Measurements from ENCODE around the gene CALHM3.

The CALHM3 gene

DNA sequence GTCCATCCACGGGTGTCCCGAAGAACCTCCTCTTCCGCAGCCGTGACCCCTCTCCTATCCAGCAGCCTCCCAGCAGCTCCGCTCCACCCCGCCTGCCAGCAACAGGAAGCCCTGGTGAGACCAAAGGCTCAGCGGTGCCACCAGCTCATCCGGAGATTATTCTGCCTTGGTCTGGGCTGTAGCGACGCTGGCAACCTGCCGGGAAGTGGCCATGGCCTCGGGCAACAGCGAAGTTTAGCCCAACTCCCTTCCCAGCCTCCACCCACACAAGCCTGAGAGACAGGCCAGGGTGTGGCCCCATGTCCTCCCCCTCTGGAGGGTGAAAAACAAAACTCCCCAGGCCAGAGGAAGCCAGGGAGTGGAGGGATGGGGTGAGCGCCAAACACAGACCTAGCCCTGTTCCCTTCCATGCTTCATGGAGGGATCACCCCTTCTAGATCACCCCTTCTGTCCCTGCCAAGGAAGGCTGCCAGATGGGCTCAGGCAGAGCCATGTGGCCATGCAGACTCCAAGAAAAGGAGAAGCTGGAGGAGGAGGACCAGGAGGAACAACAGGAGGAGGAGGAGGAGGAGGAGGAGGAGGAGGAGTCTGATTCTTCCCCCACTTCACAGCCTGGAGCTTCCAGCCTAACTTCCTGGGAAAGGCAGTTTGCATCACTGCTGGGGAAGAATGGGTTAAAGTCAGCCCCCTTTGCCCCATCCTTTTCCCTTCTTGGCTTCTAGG lies 27.8 kb downstream of the CALHM3 start:
- DNase-seq (ENCODE audit: low read depth, low spot score), result no peak

DNA sequence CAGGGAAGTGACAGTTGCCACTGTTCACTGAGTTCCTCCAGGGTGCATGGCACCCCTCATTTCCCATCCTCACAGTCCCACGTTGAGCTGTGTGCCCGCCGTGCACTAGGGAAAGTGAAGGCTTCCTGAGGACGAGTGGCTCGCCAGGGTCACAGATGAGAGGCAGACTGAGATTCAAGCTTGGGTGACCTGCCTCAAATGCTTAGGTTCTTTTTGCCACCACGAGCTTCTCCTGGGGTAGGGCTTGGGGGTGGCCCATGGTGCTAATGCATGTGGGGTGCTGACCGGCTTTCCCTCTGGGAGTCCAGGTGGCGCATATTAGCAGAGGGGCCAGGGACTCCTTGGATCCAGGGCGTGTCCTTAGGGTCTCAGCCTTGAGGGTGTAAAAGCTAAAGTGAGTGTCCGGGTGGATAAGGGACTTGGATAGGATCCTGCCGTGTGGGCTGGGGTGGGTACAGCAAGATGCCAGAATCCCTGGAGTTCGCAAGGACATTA lies 28.8 kb downstream of the CALHM3 start:
- DNase-seq (ENCODE audit: low read depth, low spot score), result no peak

DNA sequence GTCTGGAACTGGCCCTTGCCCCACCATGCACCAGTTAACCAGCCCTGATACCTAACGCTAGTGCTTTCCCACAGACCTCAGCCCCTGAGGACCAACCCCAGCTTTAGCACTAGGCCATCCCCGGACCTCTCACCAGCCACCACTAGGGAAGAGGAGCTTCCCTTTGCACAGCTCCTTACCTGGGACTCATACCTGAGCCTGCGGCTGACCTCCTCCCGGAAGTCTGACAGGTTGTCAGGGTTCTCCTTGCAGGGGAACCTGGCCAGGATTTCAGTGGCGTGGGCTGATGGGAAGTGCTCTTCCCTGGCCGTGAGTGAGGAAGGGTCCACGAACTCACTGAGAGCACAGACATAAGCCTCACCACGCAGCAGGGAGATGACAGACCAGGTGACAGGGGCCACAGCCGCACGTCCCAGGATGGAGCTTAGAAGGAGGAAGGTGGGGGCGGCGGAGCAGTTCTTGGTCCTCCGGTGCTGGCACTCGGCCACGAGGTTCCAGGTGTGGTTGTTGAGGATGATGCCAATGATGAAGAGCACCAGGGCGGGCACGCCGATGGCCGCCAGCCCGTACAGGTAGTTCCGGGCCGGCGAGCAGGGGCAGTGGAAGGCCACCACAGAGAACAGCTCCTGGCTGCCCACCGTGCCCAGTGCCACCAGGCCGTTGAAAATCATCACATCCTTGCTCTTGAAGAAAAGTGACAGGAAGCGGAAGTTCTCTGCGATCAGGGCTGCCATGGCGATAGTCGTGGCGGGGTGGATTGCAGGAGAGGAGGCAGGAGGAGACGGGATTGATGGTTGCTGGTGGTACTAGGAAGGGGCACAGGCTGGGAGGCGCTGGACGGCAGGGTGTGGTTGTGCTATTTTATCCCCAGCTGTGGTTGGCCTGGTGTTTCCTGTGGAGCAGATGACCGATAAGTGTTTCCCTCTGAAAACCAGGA lies 29.6 kb downstream of the CALHM3 start:
- DNase-seq (ENCODE audit: low read depth, low spot score), result no peak

DNA sequence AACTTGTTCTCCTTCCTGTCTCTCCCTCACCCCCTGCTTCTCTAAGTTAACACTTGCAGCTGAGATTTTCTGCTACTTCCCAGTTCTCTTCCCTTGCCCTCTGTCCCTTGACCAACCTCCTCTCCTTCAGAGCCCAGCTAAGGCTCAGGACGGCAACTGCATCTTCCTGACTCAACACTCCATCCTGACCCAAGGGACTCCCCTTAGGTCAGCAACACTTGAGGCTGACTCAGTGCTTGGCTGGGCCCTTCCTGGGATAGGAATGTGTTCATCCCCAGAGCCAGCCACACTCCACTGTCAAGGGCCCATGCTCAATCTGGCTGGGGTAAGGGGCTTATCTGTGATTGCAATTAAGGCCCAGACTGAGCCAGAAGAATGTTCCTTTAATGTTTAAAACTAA lies 30.3 kb downstream of the CALHM3 start:
- DNase-seq (ENCODE audit: low read depth, low spot score), result peak; percentile 49

GRCh38 chr10:103447187-103447586 lies 31.9 kb downstream of the CALHM3 start:
- DNase-seq (ENCODE audit: low read depth, low spot score), result no peak

- DNase-seq (ENCODE audit: low read depth, low spot score), result no peak
These were observed 33.1 kb downstream of the CALHM3 start for GRCh38 chr10:103445767-103446567.

- no peak for DNase-seq (ENCODE audit: low read depth, low spot score)
These were observed 33.7 kb downstream of the CALHM3 start for GRCh38 chr10:103445366-103445765.

DNA sequence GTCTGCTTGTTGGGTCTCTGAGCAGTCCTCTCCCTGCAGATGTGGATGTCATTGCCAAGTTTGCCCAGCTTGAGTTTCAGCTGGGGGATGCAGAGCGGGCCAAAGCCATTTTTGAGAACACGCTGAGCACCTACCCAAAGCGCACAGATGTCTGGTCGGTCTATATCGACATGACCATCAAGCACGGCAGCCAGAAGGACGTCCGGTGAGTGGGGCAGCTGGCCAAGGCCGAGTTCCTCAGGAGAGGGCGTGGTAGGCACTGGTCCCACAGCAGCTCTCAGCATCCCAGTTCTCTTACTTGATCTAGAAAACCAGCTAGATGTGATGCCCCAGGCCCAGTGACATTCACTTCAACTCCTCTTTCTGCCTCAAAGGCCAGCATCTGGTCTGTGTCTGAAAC lies 34.6 kb downstream of the CALHM3 start:
- no peak for DNase-seq (ENCODE audit: low read depth, low spot score)

- DNase-seq (ENCODE audit: low read depth, low spot score), result no peak
These were observed 35.4 kb downstream of the CALHM3 start for GRCh38 chr10:103443475-103444185.

- no peak for DNase-seq (ENCODE audit: low read depth, low spot score)
These were observed 37.0 kb downstream of the CALHM3 start for GRCh38 chr10:103442031-103442461.

DNA sequence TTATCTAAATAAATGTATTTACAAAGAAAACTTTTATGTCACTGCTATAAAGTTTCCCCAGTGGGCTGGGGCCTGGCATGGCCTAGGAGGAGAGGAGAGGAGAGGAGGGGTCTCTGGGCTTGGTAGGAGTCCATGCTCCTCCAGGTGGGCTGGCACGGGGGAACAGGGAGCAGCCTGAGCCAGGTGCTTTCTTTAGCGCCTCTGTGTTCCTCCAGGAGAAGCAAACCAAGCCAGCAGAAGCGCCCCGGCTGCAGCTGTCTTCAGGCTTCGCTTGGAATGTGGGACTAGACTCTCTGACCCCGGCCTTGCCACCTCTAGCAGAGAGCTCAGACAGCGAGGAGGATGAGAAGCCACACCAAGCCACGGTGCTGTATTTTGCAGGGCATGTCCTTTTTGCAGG lies 37.4 kb downstream of the CALHM3 start:
- no peak for DNase-seq (ENCODE audit: low read depth, low spot score)

DNA sequence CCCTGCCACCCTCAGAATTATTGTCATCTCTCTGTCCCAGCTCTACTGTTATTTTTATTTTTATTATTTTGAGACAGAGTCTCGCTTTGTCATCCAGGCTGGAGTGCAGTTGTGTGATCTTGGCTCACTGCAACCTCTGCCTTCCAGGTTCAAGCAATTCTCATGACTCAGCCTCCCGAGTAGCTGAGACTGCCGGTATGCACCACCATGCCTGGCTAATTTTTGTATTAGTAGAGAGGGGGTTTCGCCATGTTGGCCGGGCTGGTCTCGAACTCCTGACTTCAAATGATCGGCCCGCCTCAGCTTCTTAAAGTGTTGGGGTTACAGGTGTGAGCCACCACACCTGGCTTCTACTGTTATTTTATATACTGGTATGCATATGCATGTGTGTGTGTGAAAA lies 37.8 kb downstream of the CALHM3 start:
- no peak for DNase-seq (ENCODE audit: low read depth, low spot score)

DNA sequence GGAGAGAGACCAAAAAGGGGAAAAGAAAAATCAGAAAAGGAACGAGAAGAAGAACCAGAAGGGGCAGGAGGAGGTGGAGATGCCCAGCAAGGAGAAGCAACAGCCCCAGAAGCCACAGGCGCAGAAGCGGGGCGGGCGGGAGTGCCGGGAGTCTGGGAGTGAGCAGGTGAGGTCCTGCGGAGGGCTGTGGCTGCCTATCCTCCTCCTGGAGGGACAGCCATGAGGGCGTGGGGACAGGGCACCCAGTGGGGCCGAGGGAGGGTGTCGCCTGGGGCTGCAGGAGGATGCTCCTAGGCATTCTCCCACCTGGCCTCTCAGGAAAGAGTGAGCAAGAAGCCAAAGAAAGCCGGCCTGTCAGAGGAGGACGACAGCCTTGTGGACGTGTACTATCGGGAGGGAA lies 38.6 kb downstream of the CALHM3 start:
- no peak for DNase-seq (ENCODE audit: low read depth, low spot score)

- no peak for DNase-seq (ENCODE audit: low read depth, low spot score)
These were observed 39.3 kb downstream of the CALHM3 start for GRCh38 chr10:103439776-103440175.

GRCh38 chr10:103433858-103434257 lies 45.2 kb downstream of the CALHM3 start:
- no peak for DNase-seq (ENCODE audit: low read depth, low spot score)

DNA sequence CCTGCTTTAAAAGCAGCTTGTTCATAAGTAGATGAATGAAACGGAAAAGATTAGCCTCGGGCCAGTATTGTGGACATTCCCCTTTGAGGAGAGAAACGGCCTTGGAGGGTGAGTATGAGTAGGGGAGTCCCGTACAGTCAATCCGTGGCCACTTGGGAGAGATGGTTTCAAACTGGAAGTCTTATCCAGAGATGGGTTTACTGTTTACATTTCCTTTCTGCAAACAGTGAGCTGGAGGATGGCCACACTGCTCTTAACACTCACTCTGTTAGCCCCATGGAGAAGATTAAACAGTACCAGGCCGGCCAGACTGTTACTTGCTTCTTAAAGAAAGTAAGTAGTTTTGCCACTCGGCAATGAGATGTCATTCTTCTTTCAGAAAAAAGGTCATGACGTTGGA lies 47.1 kb downstream of the CALHM3 start:
- DNase-seq (ENCODE audit: low read depth, low spot score), result no peak

- DNase-seq (ENCODE audit: low read depth, low spot score), result no peak
These were observed 49.4 kb downstream of the CALHM3 start for GRCh38 chr10:103429647-103430046.

GRCh38 chr10:103428989-103429643 lies 49.9 kb downstream of the CALHM3 start:
- DNase-seq (ENCODE audit: low read depth, low spot score), result no peak

GRCh38 chr10:103427866-103428265 lies 51.2 kb downstream of the CALHM3 start:
- no peak for DNase-seq (ENCODE audit: low read depth, low spot score)

GRCh38 chr10:103423748-103424147 lies 55.3 kb downstream of the CALHM3 start:
- no peak for DNase-seq (ENCODE audit: low read depth, low spot score)
